Aorta (tissue), 5 donors: ENCODE data around the gene TRPM5. TPM values are rescaled to one million over a fixed set of nuclear protein-coding genes. Genes with fewer than 3 reads are reported as not detected.

Experiments used
- ATAC-seq: fragments of 200-7000 bp; cut with Tn5 transposase; one replicate; pipeline ENCODE4 v1.9.1; 2022; ENCODE audit warnings: moderate library complexity; ENCODE audit not compliant: low FRiP score
- DNase-seq, 2 donors: peaks; one replicate each; pipeline ENCODE4 v3.0.0-alpha.2; 2020
- H3K27ac ChIP-seq, 2 donors: one replicate each; pipeline ENCODE4 v1.5.1; 2013; ENCODE audit warnings: low read length in 2 of 2, mild to moderate bottlenecking in 2 of 2, moderate library complexity in 2 of 2, control low read depth in 1 of 2, inconsistent platforms in 1 of 2, low read depth in 1 of 2
- H3K27me3 ChIP-seq, 2 donors: one replicate each; pipeline ENCODE4 v1.6.1; 2013; ENCODE audit warnings: control low read depth in 1 of 2, low read length in 1 of 2, mild to moderate bottlenecking in 1 of 2, moderate library complexity in 1 of 2; ENCODE audit not compliant: insufficient read depth in 2 of 2, control insufficient read depth in 1 of 2
- H3K36me3 ChIP-seq, 2 donors: one replicate each; pipeline ENCODE4 v1.6.1; 2013; ENCODE audit warnings: control low read depth in 1 of 2, low read length in 1 of 2, mild to moderate bottlenecking in 1 of 2; ENCODE audit not compliant: insufficient read depth in 2 of 2, control insufficient read depth in 1 of 2
- H3K4me1 ChIP-seq, 2 donors: one replicate each; pipeline ENCODE4 v1.6.1; 2013; ENCODE audit warnings: low read length in 2 of 2, control low read depth in 1 of 2, mild to moderate bottlenecking in 1 of 2, moderate library complexity in 1 of 2; ENCODE audit not compliant: insufficient read depth in 2 of 2, control insufficient read depth in 1 of 2
- H3K4me3 ChIP-seq, 2 donors: one replicate each; pipeline ENCODE4 v1.5.1; 2013; ENCODE audit warnings: low read length in 2 of 2, control low read depth in 1 of 2, mild to moderate bottlenecking in 1 of 2
- H3K9me3 ChIP-seq: one replicate; pipeline ENCODE4 v1.6.1; 2013; ENCODE audit warnings: mild to moderate bottlenecking, low read length; ENCODE audit not compliant: control insufficient read depth
- WGBS, 2 donors: extraction: QIAGEN DNeasy Blood & Tissue Kit; methylation state at CpG; one replicate each; pipeline ENCODE4 v1.1.7; 2013; 5-methylcytosine and 5-hydroxymethylcytosine counted together
- intact Hi-C, 2 donors: fragments of 100-400 bp; cut with DNase I; formaldehyde crosslinking; loops; one replicate each; pipeline versions ENCODE4 v1.14.2 to v1.15.0; 2022
- polyA plus RNA-seq, 2 donors: library from polyadenylated mRNA; stranded (reverse); fragments of 200-250 nt; gene quantifications; one replicate each; pipeline ENCODE4 v1.2.3, GENCODE V29; 2013
- total RNA-seq, 2 donors: library from RNA; stranded (reverse); fragmentation: NEBNext Ultra II Directional; extraction: Animal tissue kit (Norgen Biotek cat#: 25700); gene quantifications; one replicate each; pipeline ENCODE4 v1.2.1, GENCODE V29; 2021
- donor health status: healthy with polysubstance abuse.
- donor health status: Bipolar disorder and iron deficiency.
- donor health status: DM: no; HTN: no; CAD: no.
- donor health status: DM: no; HTN: no; CAD: no.
- donor health status: DM: yes; HTN: yes; CAD: no.

Gene TRPM5
- total and polyA plus RNA-seq, 4 donors = 0.25 TPM; not detected in 3

DNA sequence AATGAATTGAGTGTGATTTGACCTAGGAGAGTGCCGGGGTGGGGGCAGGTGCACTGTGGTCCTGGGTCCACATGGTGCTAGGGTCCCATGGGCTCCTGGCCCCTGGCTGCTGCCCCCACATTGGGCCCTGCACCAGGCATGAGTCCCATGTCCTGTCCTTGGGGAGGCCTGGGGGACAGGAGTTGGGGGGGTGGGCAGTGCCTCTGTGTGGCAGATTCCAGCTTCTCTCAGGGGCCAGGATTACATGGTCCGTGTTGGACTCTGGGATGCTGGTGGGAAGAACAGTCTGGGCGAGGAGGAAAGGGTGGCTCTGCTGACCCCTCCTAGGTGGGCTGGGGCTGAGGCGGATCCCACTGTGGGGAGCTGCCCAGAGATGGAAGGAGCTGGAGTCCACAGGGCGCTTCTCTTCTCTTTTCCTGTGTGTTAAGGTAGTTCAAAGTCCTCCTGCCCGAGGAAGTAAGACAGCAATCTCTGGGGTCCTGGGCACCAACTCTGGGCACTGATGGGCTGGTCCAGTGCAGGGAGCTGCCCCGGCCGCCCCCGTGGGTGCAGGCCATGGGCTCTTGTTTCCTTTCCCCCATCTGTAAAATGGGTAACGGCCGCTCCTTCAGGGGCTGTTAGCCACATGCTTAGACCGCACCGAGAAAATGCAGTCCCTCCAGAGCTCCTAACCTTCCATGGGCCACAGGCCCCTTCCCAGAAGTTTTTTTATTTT is 20.3 kb upstream of the TRPM5 start:
- no peaks in the 10 kb centered on the region for H3K9me3 ChIP-seq
- intact Hi-C loops = no loop called here
- ATAC-seq (no peak), DNase-seq (no peak)
- 90 to 94% methylated on average over 13 of the region's 13 CpGs for WGBS, 2 donors
- H3K4me1 ChIP-seq = no peaks in the 10 kb centered on the region
- H3K4me3 ChIP-seq = no peak overlapping the region
- no peak overlapping the region for H3K27ac ChIP-seq
- no peaks in the 10 kb centered on the region for H3K36me3 ChIP-seq
- no peaks in the 10 kb centered on the region for H3K27me3 ChIP-seq

DNA sequence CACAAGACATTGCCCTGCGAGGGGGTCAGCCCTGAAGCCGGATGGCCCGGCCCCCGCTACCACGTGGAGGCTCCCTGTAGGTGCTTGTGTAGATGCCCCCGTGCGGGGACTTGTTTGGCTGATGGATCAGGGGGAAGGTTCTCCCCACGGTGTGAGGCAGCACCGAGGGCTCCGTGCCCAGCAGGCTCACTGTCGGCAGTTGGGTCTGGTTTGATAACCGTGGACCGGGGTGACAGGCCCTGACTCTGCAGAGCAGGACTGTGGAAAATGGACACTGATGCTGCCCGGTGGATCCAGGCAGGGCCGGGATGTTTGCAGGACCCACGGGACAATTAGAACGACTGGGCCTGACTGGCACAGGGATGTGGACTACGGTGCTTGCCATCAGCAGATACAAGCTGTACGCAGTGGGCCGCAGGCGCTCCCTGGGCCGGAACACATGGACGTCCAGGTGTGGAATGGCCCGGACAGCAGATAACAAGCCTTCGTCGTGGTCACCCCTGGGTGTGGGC is 19.5 kb upstream of the TRPM5 start:
- H3K27ac ChIP-seq = no peak overlapping the region
- DNase-seq (no peak), ATAC-seq (no peak)
- H3K27me3 ChIP-seq = no peaks in the 10 kb centered on the region
- intact Hi-C loops = no loop called here
- no peaks in the 10 kb centered on the region for H3K4me1 ChIP-seq
- no peaks in the 10 kb centered on the region for H3K9me3 ChIP-seq
- no peaks in the 10 kb centered on the region for H3K36me3 ChIP-seq
- 73 to 75% methylated on average over 26 of the region's 26 CpGs for WGBS, 2 donors
- H3K4me3 ChIP-seq = no peak overlapping the region

DNA sequence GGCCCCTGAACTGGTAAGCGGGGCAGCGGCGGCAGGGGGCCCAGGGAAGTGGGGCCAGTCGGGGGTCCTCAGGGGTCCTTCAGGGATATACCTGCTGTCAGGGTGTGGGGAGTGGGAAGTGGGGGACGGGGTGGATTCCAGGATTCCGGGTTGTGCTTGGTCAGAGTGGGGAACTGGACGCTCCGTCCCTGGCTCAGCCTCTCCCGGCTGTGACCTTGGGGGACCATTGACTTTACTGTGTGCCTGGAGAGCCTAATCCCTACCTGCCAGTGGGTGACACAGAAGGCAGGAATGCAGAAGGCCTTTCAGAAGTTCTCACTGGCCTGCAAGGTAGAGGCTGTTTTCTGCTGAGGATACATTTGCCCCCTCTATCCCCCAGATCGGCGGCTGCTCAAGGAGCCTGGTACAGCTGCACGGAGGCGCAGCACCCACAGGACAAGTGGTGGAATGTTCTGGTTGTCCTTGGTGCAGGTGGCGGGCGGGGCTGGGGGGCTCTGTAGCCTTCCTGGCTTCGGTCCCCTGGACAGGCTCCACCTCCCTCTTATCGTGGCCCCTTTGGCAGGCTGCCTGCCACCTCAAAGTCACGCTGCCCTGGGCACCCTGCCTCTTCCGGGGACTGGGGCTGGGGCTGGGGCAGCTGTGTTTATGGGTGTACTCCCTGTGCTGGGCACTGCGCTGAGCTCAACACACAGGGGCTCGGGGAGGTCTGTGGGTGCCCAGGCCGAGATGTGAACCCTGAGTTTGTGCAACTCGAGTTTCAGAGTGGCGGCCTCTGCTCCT is 18.9 kb upstream of the TRPM5 start:
- H3K4me1 ChIP-seq = no peaks in the 10 kb centered on the region
- H3K27me3 ChIP-seq = no peaks in the 10 kb centered on the region
- 60 to 68% methylated on average over 21 to 24 of the region's 24 CpGs for WGBS, 2 donors
- H3K4me3 ChIP-seq = no peak overlapping the region
- DNase-seq (no peak), ATAC-seq (peak; percentile 27)
- no peaks in the 10 kb centered on the region for H3K36me3 ChIP-seq
- H3K9me3 ChIP-seq = no peaks in the 10 kb centered on the region
- intact Hi-C loops = no loop called here
- no peak overlapping the region for H3K27ac ChIP-seq

DNA sequence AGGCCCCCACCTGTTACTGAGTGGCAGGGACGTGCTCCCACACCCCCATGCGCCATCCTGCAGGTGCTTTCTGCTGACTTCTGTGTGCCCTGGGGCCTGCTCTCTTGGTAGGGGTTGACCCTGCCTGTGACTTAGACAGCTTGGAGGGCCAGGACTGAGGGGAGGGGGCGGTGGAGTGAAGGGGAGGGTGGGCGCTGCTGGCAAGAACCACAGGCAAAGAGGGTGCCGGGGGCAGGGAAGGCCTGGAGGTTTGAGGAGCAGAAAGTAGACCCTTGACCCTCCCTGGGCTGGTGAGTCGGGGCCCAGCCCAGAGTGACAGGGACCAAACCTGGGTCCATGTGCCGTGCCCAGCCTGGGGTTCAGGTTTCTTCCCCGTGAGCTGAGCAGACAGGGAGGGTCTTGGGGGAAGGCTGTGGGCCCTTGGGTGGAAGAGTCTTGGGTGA is 18.2 kb upstream of the TRPM5 start:
- Histone ChIP-seq H3K4me1 (no peaks in the 10 kb centered on the region), H3K27me3 (no peaks in the 10 kb centered on the region), H3K27ac (no peak overlapping the region), H3K9me3 (no peaks in the 10 kb centered on the region), H3K36me3 (no peaks in the 10 kb centered on the region), H3K4me3 (no peak overlapping the region)
- intact Hi-C loops = no loop called here
- WGBS, 2 donors = 94 to 96% methylated on average over 8 of the region's 8 CpGs
- ATAC-seq (no peak), DNase-seq (no peak)

DNA sequence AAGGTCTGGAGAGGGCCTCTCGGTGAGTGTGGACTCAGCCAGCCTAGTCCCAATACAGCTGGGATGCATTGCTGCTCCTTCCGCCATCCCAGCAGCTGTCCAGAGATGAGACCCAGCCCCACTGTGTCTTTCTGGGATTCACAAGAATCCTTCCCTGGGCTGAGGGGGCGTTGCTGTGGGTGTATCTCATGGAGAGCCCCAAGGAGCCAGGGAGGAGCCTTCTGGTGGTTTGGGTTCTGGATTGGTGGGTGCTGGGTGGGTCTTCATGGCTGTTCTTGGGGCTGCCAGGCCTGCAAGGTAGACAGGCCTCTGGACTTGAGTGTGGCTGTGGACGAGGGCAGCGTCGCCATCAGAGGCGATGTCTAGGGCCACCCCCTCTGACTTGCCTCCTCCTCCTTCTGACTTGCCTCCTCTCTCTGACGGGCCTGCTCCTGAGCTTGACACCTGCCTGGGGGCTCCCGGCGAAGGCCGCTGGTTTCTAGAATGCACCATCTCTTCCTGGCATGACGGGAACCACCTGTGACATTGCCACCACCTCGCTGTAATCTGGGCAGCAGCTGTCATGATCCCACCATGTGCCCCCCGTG is 17.7 kb upstream of the TRPM5 start:
- WGBS, 2 donors = 97 to 98% methylated on average over 14 of the region's 14 CpGs
- Histone ChIP-seq H3K4me1 (no peaks in the 10 kb centered on the region), H3K4me3 (no peak overlapping the region), H3K9me3 (no peaks in the 10 kb centered on the region), H3K36me3 (no peaks in the 10 kb centered on the region), H3K27ac (no peak overlapping the region), H3K27me3 (no peaks in the 10 kb centered on the region)
- ATAC-seq = no peak
- no peak for DNase-seq
- intact Hi-C loops = no loop called here

DNA sequence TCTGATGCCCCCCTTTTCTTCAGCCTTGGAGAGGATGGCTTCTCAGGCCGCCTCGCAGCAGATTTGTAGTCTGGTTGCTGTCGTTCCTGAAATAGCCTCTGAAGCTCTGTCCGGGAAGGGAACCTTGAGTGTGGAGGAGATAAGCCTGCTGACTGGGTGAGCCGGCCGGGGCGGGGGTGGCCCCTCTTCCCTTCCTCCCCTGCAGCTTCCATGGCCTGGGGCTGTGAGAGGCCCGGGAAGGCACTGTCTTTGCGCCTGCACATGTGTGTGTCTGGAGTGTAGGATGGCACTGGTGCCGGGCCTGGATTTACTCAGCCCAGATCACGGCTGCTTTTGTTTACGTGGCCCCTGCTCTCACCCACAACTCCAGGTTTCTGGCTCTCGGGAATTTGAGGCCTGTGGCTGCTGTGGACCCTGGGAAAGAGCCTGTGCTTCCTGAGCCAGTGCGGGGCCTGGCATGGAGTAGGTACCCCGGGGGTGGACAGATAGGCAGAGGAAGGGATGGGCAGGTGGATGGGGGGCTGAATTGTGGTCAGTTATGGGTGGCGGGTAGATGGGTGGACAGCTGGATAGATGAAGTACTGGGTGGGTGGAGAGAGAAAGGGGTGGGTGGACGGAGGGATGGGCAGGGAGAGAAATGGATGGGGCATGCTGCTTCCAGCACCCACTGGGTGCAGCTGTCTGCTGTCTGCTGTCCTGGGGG is 17.1 kb upstream of the TRPM5 start:
- 84 to 85% methylated on average over 17 of the region's 17 CpGs for WGBS, 2 donors
- no peaks in the 10 kb centered on the region for H3K4me1 ChIP-seq
- peak in 1 of 2 donors; percentile 68 for DNase-seq

DNA sequence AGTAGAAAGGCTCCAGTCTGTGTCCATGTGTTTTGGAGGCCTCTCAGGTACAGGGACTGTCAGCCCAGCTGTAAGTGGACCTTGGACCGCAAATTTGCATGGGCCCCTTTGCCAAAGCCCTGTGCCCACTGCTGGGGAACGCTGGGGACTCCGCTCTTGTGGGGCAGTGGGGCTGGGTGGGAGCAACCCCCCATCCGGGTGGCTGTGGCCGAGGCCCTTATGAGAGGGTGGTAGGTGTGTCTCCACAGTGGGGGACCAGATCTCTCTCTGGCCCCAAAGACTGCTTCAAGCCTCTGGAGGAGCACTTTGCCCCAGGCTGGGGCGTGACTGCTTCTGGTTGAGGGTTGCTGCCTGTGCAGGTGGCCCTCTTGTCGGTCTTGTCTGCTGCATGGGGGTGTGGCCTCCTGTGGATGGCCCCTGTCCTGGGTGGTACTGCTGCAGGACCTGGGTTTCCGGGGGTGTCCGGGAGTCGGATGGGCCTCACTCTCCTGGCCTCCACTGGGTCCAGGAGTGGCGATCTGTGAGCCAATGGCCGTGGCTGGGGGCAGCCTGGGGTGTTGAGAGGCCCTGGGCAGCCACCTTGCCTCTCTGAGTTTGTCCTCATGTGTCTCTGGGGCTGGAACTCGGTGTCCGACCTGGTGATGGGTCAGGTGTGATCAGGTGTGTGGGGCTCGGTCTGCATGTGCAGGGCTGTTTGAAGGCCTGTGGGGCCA is 16.4 kb upstream of the TRPM5 start:
- no peaks in the 10 kb centered on the region for H3K27me3 ChIP-seq
- H3K27ac ChIP-seq = no peak overlapping the region
- ATAC-seq = no peak
- no peaks in the 10 kb centered on the region for H3K4me1 ChIP-seq
- no peaks in the 10 kb centered on the region for H3K36me3 ChIP-seq
- DNase-seq = peak in 1 of 2 donors; percentile 55
- 91 to 92% methylated on average over 13 to 15 of the region's 15 CpGs for WGBS, 2 donors
- no peaks in the 10 kb centered on the region for H3K9me3 ChIP-seq
- H3K4me3 ChIP-seq = no peak overlapping the region
- intact Hi-C loops = no loop called here

More for the DNA sequence above, 17.1 kb upstream of the TRPM5 start:
- Histone ChIP-seq H3K9me3 (no peaks in the 10 kb centered on the region), H3K27me3 (no peaks in the 10 kb centered on the region), H3K27ac (no peak overlapping the region), H3K36me3 (no peaks in the 10 kb centered on the region), H3K4me3 (no peak overlapping the region)
- intact Hi-C loops = no loop called here
- ATAC-seq = no peak
